KG1 (cell line): ENCODE measurements around the gene NINL.
"Not testable (repeated sequence)": the region's sequence is repeated elsewhere in the genome, so short reads cannot be mapped to it uniquely, and the experiment has no call there.

Experiments
- DNase-seq: peaks from one replicate; lab custom pipeline; 2025; lab: John Stamatoyannopoulos, UW

The NINL gene

DNA sequence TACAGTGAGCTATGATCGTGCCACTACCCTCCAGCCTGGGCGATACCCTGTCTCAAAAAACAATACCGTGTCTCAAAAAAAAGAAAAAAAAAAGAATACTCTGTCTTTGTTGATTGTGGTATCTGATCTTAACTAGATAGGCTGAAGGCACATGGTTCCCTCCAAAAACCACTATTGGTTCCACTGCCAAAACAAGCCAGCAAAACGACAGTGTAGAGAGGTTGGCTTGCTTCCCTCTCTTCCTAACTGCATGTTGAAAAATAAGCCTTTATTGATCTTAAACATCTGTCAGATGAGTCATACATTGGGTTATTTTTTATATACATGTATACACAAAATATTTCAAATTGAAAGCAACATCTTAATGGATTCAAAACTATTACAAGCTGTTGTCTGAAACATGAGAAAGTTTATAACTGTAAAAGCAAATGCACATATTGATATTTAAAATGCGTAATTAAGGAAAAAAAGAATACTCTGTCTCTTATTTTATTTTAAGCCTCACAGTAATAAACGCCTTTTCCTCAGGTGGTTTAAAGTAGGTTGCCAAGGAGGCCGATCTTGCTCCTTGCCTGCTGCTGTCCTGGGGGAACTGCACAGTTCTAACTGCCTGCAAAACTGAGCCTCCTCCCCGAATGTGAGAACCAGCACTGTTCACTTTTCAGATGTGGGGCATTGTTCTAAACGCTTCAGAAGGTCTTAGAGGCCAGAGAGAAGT, 7.0 kb upstream of the NINL start:
- no peak for DNase-seq

DNA sequence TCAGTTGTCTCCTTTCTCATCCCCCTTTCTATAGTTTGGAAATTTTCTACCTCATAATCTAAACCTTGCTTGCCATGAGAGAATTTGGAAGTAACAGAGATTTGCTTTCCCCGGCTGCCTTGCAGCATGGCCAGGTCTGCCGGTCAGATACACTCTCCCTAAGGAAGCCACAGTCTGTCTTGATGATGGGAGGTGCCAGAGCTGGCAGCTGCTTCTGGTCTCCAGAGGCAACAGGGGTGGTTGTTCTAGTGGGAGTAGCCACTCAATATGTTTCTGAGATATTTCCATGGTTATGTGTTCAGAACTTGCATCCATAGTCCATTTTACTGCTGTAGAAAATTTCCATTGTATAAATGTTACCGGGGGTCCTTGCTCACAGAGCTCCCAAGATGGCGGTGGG, 5.4 kb upstream of the NINL start:
- DNase-seq = not testable (repeated sequence)

GRCh38 chr20:25588491-25588890, 3.2 kb upstream of the NINL start:
- DNase-seq = no peak

DNA sequence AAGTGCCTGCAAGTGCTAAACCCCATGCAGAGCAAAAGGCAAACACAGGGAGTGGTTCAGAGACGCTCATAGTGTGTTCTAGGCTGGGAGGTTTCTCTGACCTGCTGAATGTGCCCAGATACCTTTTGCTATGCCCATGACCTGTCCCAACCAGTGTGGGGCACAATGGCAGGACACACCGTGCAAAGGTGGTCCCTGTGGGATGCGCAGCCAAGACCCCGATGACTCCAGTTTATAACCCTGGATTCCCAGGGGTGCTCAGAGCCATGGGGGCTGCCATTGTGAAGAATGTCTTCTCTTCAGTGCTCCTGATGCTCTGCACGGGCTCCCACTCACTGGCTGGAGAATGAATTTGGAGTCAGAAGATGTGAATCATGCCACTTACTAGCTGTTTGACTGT, 2.2 kb upstream of the NINL start:
- DNase-seq = no peak

GRCh38 chr20:25586877-25587276, 1.5 kb upstream of the NINL start:
- DNase-seq = no peak

- DNase-seq = not testable (repeated sequence)
Measured at GRCh38 chr20:25583607-25584006, 1.7 kb downstream of the NINL start.

GRCh38 chr20:25580711-25581110, 4.6 kb downstream of the NINL start:
- no peak for DNase-seq

- DNase-seq = no peak
Measured at GRCh38 chr20:25579081-25579770, 6.1 kb downstream of the NINL start.

GRCh38 chr20:25576783-25577530, 8.4 kb downstream of the NINL start:
- DNase-seq = no peak

GRCh38 chr20:25574411-25574810, 10.9 kb downstream of the NINL start:
- DNase-seq = no peak

DNA sequence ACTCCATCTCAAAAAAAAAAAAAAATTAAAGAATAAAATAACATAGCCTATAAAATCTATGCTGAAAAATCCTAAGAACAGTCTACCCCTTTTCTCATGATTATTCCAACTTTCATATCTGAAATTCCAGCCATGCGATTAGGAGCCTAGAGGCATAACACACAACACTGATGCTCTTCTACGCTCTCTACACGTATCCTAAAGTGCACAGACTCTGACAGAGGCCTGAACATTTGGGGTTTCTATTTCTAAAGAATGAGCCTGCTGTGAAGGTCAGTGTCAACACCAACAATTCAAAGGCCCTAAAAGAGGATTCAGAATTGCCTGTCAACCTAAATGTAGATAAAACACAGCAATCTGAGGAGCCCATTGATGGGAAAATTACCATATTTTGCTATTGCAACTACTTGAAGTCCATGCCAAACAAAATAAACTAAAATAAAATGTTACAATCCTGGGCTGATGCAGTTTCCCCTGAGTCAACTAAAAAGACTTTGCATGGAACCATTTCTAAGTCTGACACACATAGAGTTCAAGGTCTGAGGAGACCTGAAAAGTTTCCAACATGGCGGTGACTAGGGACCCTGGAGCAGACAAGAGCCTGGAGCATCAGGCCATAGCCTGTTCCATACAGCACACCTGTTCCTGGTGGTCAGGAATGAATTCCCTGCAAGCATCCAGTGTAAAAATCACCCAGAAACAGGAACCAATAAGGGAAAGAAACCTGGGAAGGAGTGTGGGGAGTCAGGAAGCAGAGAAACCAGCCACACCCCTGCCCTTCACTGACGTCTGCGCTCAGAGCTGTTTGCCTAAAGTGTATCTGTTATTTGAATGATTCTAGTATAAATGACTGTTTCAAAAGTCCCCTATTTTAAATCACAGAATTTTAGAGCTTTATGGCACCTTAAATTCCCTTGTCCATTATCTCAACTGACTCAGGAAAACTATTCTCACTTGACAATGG, 11.8 kb downstream of the NINL start:
- no peak for DNase-seq

GRCh38 chr20:25571817-25572216, 13.5 kb downstream of the NINL start:
- DNase-seq = no peak

DNA sequence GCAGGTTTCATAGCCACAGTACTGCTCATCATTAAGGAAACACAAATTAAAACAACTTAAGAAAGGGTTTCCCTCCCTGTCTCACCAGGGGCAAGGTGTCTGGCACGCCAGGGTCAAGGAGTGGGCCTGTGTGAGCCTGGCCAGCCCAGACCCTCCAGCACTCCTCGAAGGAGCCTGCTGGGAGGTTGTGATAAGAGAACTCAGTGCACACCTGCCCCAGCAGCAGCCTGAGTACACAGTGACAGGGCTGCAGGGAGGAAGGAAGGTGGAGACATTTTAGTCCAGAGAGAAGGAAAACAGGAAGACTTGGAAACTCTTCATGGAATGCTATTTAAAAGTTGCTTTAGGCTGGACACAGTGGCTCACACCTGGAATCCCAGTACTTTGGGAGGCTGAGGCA, 14.1 kb downstream of the NINL start:
- no peak for DNase-seq

- no peak for DNase-seq
Measured at GRCh38 chr20:25570148-25570530, 15.2 kb downstream of the NINL start.

GRCh38 chr20:25567286-25567685, 18.0 kb downstream of the NINL start:
- DNase-seq = no peak

- DNase-seq = no peak
Measured at GRCh38 chr20:25566821-25567220, 18.5 kb downstream of the NINL start.

GRCh38 chr20:25565578-25566157, 19.7 kb downstream of the NINL start:
- no peak for DNase-seq

DNA sequence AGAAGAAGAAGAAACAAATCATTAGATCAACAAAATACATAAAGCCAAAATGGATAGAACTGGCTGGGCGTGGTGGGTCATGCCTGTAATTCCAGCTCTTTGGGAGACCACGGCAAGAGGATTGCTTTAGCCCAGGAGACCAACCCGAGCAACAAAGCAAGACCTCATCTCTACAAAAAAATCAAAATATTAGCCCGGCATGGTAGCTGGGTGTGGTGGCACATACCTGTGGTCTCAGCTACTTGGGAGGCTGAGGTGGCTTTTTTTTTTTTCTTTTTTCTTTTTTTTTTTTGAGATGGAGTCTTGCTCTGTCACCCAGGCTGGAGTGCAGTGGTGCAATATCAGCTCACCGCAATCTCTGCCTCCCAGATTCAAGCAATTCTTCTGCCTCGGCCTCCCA, 21.5 kb downstream of the NINL start:
- no peak for DNase-seq

DNA sequence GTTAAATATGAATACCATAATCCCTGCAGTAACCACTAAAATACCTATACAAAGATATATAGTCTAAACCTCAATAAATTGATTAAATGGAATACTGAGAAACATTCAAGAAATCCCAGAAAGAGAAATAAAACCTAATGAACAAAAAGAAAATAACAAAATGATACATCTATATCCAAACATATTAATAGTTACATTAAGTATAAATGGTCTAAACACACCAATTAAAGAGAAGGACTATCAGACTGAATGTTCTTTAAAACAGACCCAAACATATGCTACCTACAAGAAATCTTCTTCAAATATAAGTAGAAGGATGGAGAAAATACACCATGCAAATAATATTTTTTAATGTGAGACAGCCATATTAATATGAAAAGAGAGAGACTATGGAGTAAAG, 22.0 kb downstream of the NINL start:
- DNase-seq = no peak

DNA sequence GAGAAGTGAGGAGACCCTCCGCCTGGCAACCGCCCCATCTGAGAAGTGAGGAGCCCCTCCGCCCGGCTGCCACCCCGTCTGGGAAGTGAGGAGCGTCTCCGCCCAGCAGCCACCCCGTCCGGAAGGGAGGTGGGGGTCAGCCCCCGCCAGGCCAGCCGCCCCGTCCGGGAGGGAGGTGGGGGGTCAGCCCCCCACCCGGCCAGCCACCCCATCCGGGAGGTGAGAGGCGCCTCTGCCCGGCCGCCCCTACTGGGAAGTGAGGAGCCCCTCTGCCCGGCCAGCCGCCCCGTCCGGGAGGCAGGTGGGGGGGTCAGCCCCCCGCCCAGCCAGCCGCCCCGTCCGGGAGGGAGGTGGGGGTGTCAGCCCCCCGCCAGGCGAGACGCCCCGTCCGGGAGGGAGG, 23.6 kb downstream of the NINL start:
- DNase-seq = not testable (repeated sequence)

- DNase-seq = no peak
Measured at GRCh38 chr20:25553819-25554296, 31.5 kb downstream of the NINL start.
